OCI-M2 (cell line): ENCODE data around the gene BMF.
"Not testable (repeated sequence)": the region's sequence is repeated elsewhere in the genome, so short reads cannot be mapped to it uniquely, and the experiment has no call there.

ENCODE experiments used
- DNase-seq: peaks from one replicate; lab custom pipeline; 2025; ENCODE audit not compliant: unreplicated experiment; lab: John Stamatoyannopoulos, UW

Gene BMF

GRCh38 chr15:40128766-40129660 lies 20.3 kb upstream of the BMF start:
- no peak for DNase-seq

DNA sequence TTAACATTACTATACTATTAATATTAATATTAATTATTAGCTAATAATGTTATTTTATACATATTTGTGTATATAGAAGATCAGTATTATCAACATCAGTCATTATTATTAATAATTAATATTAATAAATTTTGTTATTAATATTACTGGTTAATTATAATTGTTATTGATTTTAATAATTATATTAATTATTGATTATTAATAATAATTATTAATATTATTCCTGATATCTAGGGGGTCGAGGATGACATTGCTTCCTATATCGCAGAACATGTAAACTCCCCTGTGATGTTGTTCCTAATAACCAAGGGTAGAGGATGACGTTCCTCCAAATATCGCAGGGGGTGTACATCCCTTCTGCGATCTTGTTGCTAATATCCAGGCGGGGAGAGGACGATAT lies 17.3 kb upstream of the BMF start:
- no peak for DNase-seq

DNA sequence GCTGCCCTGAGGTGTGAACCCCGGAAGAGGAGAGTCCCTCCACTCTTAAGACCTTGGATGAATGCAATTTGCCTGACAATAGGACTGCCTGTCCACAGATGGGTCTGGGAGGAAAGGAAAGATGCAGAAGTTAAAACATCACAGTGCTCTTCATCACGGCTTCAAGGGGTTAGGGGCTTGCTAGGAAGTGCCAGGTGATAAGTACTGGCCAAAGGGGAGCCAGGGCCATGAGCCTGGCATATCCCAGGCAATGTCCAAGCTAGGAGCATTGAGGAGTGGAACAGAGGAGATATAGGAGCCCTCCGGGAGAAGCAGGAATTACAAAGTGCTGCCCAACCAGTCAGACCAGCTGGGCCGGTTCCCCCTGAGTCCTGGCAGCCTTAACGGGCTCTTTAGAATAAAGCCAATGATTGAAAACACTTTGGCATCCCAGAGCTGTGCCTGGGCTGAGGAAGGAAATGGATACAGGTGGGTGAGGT lies 16.2 kb upstream of the BMF start:
- DNase-seq = not testable (repeated sequence)

GRCh38 chr15:40124333-40124732 lies 15.7 kb upstream of the BMF start:
- DNase-seq = not testable (repeated sequence)

GRCh38 chr15:40123863-40124262 lies 15.2 kb upstream of the BMF start:
- not testable (repeated sequence) for DNase-seq

DNA sequence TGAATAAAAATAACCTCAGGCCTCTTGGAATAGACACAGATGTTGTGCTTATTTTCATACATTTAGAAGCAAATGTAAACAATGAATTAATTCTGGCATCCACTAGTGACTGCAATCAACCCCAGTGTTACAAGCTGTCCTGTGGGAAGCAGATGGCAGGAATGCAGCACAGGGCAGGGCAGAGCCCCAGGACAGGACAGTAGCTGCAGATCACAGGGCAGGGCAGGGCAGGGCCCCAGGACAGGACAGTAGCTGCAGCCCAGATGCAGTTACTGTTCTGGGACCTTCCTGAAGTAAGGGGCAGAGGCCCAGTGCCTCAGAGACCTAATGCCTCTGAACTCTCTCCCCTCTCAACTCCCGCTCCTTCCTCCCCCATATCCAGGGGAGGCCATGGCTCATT lies 14.3 kb upstream of the BMF start:
- not testable (repeated sequence) for DNase-seq

GRCh38 chr15:40121911-40122638 lies 13.4 kb upstream of the BMF start:
- DNase-seq = no peak

DNA sequence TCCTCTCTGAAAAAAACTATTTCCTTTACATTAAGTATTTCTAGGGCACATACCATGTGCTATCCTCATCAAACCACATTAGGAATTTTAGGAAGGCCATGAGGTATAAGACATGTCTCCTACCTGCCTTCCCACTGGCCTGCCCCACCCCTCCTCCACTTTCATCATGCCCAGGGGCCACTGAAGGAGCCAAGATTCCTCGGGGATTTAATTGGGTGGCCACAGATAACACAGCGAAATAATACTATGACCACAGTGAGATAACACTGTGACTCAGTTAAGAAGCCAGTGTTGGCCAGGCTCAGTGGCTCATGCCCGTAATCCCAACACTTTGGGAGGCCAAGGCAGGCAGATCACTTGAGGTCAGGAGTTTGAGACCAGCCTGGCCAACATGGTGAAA lies 9.8 kb upstream of the BMF start:
- DNase-seq = no peak

DNA sequence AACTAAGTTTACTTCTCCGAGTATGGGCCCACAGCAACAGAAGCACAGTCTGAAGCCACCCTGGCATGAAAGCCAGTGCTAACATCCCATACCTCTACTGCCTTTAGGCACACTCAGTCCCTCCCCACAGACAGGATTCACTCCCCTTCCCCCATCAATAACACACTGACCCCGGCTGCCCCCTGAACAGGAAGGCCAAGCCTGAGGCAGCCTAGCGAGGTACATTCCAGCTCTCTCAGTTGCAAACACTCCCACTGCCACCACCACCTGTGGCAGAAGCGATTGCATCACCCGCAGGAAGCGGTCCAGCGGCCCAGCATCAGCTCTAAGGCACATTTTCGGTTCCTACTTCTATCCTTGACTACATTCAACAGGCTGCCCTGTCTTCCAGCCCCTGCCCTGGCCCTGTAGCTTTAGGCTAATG lies 7.0 kb upstream of the BMF start:
- DNase-seq = no peak

DNA sequence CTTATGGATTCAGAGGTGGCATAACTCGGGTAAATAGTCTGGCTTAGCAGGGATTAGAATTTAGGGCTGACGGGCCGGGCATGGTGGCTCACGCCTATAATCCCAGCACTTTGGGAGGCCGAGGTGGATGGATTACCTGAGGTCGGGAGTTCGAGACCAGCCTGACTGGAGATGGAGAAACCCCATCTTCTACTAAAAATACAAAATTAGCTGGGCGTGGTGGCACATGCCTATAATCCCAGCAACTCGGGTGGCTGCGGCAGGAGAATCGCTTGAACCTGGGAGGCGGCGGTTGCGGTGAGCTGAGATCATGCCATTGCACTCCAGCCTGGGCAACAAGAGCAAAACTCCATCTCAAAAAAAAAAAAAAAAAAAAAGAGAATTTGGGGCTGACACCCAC lies 6.4 kb upstream of the BMF start:
- DNase-seq = not testable (repeated sequence)

GRCh38 chr15:40114218-40114617 lies 5.5 kb upstream of the BMF start:
- DNase-seq = no peak

DNA sequence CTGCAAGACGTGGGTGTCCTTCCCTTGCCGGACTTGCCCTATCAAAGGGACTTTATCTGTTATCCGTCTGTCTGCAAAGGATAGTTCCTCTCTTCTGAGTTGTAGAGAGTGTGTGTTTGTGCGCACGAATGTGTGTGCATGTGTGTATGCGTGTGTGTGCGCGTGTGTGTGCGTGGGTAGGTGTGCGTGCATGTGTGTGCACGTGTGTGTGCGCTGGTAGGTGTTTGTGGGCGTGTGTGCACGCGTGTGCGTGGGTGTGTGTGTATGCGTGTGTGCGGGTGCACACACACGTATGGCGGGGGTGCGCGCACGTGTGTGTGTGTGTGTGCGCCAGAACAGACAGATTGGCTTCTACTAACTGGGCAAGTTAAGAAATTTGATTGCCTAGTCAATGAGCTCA lies 4.1 kb upstream of the BMF start:
- DNase-seq = no peak

- DNase-seq = no peak
Observed at GRCh38 chr15:40111888-40112287, 3.2 kb upstream of the BMF start.

GRCh38 chr15:40110866-40111550 lies 2.3 kb upstream of the BMF start:
- no peak for DNase-seq

GRCh38 chr15:40108061-40108854 lies 421 bp downstream of the BMF start:
- DNase-seq = no peak

DNA sequence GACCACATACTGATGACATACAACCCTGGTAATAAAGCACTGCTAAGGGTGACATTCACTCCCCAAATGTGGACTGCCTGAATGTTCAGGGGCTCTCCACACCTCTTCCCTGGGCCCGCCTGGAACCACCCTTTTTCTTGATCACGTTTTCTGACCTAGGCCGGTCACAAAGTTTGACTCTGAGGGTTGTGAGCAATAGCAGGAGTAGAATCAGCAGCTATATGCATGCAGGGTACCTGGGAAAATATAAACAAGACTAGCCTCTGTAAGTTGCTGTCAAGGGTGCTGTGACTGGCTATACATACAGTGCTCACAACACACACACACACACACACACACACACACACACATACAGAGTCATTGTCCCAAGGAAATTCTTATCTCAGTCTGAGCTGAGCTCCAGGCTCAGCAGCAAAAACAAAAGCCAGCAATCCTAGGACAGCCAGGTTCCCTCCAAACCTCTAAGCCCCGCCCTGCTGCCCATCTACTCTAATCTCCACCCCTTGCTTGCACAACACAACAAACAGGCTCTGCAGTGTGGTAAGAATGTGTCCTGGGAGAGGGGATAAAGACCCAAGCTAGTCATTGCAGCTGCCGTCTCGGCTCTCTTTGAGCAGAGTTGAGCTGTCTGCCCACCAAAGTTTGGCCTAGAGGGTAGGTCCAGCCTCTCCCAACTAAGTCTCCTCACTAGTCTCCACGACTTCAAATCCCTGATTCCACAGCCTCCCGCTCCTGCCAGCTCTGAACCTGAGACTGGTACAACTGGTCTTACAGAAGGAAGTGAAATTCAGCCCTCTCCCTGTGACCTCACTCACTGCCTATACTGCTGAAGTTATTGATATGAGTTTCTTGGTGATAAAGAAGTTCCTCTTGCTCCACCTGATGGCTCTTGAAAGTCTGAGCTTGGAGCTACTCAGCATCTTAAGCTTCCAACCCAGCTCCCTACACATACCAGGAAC lies 2.2 kb downstream of the BMF start:
- peak; percentile 83 for DNase-seq

DNA sequence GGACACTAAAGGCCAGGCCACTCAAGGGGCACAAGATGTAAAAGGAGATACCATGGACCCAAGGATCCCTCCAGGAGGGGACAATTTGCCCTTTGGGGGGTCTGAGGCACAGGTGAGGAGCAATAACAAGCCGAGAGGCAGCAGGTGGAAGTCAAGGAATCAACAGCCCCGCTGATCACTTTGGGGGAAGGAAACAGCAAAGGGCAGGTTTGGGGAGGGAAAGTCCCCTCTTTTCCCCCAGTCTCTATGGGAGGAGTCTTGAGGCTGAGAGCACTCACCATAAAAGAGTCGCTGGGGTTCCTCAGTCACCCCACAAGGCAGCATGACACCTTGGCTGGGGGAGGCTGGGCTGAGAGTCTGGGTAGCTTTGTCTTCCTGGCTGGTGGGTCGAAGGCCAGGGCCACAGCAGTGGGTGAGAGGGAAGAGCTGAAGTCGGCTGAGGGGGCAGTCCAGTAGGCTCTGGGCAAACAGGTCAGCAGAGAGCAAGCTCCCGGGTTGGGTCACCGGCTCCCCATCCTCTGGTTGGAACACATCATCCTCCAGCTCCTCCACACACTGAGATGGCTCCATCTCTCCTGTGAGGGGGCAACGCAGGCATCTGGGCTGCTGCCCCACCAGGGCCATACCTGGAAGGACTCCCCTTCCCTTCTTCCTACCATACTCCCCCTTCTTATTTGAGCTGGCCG lies 3.0 kb downstream of the BMF start:
- no peak for DNase-seq

GRCh38 chr15:40104865-40105516 lies 3.7 kb downstream of the BMF start:
- DNase-seq = peak; percentile 52
